ENCODE results near the gene LYPD4. TPM values are rescaled to one million over a fixed set of nuclear protein-coding genes. Genes with fewer than 3 reads are reported as not detected.
"Not testable (repeated sequence)": the region's sequence is repeated elsewhere in the genome, so short reads cannot be mapped to it uniquely, and the experiment has no call there.

The LYPD4 gene
- polyA plus RNA-seq, 1 donor: not detected

GRCh38 chr19:41802770-41803169, 41.7 kb downstream of the LYPD4 start:
- no peak overlapping the region for H3K27ac ChIP-seq (ENCODE audit: low read length)

GRCh38 chr19:41801792-41802211, 42.7 kb downstream of the LYPD4 start:
- Histone ChIP-seq H3K4me3 (ENCODE audit: low read length) (no peak overlapping the region), H3K36me3 (ENCODE audit: control insufficient read depth, insufficient read depth, low read length) (no peaks in the 10 kb centered on the region), H3K4me1 (ENCODE audit: control insufficient read depth, insufficient read depth, low read length) (no peaks in the 10 kb centered on the region), H3K9me3 (ENCODE audit: control insufficient read depth, low read depth, low read length) (no peaks in the 10 kb centered on the region), H3K27ac (ENCODE audit: low read length) (no peak overlapping the region), H3K27me3 (ENCODE audit: control insufficient read depth, insufficient read depth, low read length) (peaks cover 6% of the 10 kb centered on the region)
- 60% methylated on average over 1 of the region's 2 CpGs for WGBS (ENCODE audit: insufficient coverage, low lambda C conversion rate)
- no peak for DNase-seq

More at GRCh38 chr19:41802770-41803169, 41.7 kb downstream of the LYPD4 start:
- H3K4me3 ChIP-seq (ENCODE audit: low read length): no peak overlapping the region
- H3K27me3 ChIP-seq (ENCODE audit: control insufficient read depth, insufficient read depth, low read length): peaks cover 6% of the 10 kb centered on the region
- no peaks in the 10 kb centered on the region for H3K4me1 ChIP-seq (ENCODE audit: control insufficient read depth, insufficient read depth, low read length)
- DNase-seq: no peak
- 63% methylated on average over 1 of the region's 2 CpGs for WGBS (ENCODE audit: insufficient coverage, low lambda C conversion rate)
- H3K9me3 ChIP-seq (ENCODE audit: control insufficient read depth, low read depth, low read length): no peaks in the 10 kb centered on the region
- H3K36me3 ChIP-seq (ENCODE audit: control insufficient read depth, insufficient read depth, low read length): no peaks in the 10 kb centered on the region

GRCh38 chr19:41801031-41801430, 43.5 kb downstream of the LYPD4 start:
- H3K27ac ChIP-seq (ENCODE audit: low read length): no peak overlapping the region
- WGBS (ENCODE audit: insufficient coverage, low lambda C conversion rate): 80% methylated on average over 2 of the region's 4 CpGs
- no peaks in the 10 kb centered on the region for H3K9me3 ChIP-seq (ENCODE audit: control insufficient read depth, low read depth, low read length)
- no peak overlapping the region for H3K4me3 ChIP-seq (ENCODE audit: low read length)
- DNase-seq: no peak
- H3K27me3 ChIP-seq (ENCODE audit: control insufficient read depth, insufficient read depth, low read length): peaks cover 13% of the 10 kb centered on the region
- no peaks in the 10 kb centered on the region for H3K36me3 ChIP-seq (ENCODE audit: control insufficient read depth, insufficient read depth, low read length)
- H3K4me1 ChIP-seq (ENCODE audit: control insufficient read depth, insufficient read depth, low read length): no peaks in the 10 kb centered on the region

- no peak for DNase-seq
- H3K4me1 ChIP-seq (ENCODE audit: control insufficient read depth, insufficient read depth, low read length): no peaks in the 10 kb centered on the region
- WGBS (ENCODE audit: insufficient coverage, low lambda C conversion rate): no CpG with 5 or more reads among the region's 9 CpGs
- no peaks in the 10 kb centered on the region for H3K9me3 ChIP-seq (ENCODE audit: control insufficient read depth, low read depth, low read length)
- no peaks in the 10 kb centered on the region for H3K36me3 ChIP-seq (ENCODE audit: control insufficient read depth, insufficient read depth, low read length)
- H3K4me3 ChIP-seq (ENCODE audit: low read length): no peak overlapping the region
- H3K27ac ChIP-seq (ENCODE audit: low read length): no peak overlapping the region
- H3K27me3 ChIP-seq (ENCODE audit: control insufficient read depth, insufficient read depth, low read length): peaks cover 17% of the 10 kb centered on the region
These were observed 45.0 kb downstream of the LYPD4 start for GRCh38 chr19:41799444-41800000.

- no peaks in the 10 kb centered on the region for H3K4me1 ChIP-seq (ENCODE audit: control insufficient read depth, insufficient read depth, low read length)
- no peaks in the 10 kb centered on the region for H3K36me3 ChIP-seq (ENCODE audit: control insufficient read depth, insufficient read depth, low read length)
- WGBS (ENCODE audit: insufficient coverage, low lambda C conversion rate): no CpG with 5 or more reads among the region's 1 CpG
- H3K27ac ChIP-seq (ENCODE audit: low read length): no peak overlapping the region
- DNase-seq: no peak
- no peak overlapping the region for H3K4me3 ChIP-seq (ENCODE audit: low read length)
- H3K9me3 ChIP-seq (ENCODE audit: control insufficient read depth, low read depth, low read length): no peaks in the 10 kb centered on the region
- H3K27me3 ChIP-seq (ENCODE audit: control insufficient read depth, insufficient read depth, low read length): peaks cover 27% of the 10 kb centered on the region
These were observed 47.6 kb downstream of the LYPD4 start for GRCh38 chr19:41796901-41797300.

- H3K9me3 ChIP-seq (ENCODE audit: control insufficient read depth, low read depth, low read length): no peaks in the 10 kb centered on the region
- H3K27me3 ChIP-seq (ENCODE audit: control insufficient read depth, insufficient read depth, low read length): peaks cover 27% of the 10 kb centered on the region
- DNase-seq: no peak
- no peak within 1 kb of the TSS for H3K4me3 ChIP-seq (ENCODE audit: low read length)
- H3K4me1 ChIP-seq (ENCODE audit: control insufficient read depth, insufficient read depth, low read length): no peaks in the 10 kb centered on the region
- H3K36me3 ChIP-seq (ENCODE audit: control insufficient read depth, insufficient read depth, low read length): no peaks in the 10 kb centered on the region
- no peak within 1 kb of the TSS for H3K27ac ChIP-seq (ENCODE audit: low read length)
These were observed 48.1 kb downstream of the LYPD4 start, which contains the start of gene CEACAM3 for GRCh38 chr19:41796362-41796761. TSS of gene CEACAM3 (plus strand) at chr19:41796587. CDS start at chr19:41796678, 91 bp downstream.

- H3K9me3 ChIP-seq (ENCODE audit: control insufficient read depth, low read depth, low read length): no peaks in the 10 kb centered on the region
- peaks cover 24% of the 10 kb centered on the region for H3K27me3 ChIP-seq (ENCODE audit: control insufficient read depth, insufficient read depth, low read length)
- no CpG with 5 or more reads among the region's 5 CpGs for WGBS (ENCODE audit: insufficient coverage, low lambda C conversion rate)
- no peak overlapping the region for H3K27ac ChIP-seq (ENCODE audit: low read length)
- peak in 1 of 2 donors; percentile 18 for DNase-seq
- no peaks in the 10 kb centered on the region for H3K36me3 ChIP-seq (ENCODE audit: control insufficient read depth, insufficient read depth, low read length)
- H3K4me1 ChIP-seq (ENCODE audit: control insufficient read depth, insufficient read depth, low read length): no peaks in the 10 kb centered on the region
- H3K4me3 ChIP-seq (ENCODE audit: low read length): no peak overlapping the region
These were observed 49.4 kb downstream of the LYPD4 start for GRCh38 chr19:41795031-41795461.

GRCh38 chr19:41793414-41793727, 51.1 kb downstream of the LYPD4 start:
- H3K9me3 ChIP-seq (ENCODE audit: control insufficient read depth, low read depth, low read length): no peaks in the 10 kb centered on the region
- H3K27ac ChIP-seq (ENCODE audit: low read length): no peak overlapping the region
- no peaks in the 10 kb centered on the region for H3K4me1 ChIP-seq (ENCODE audit: control insufficient read depth, insufficient read depth, low read length)
- no CpG with 5 or more reads among the region's 1 CpG for WGBS (ENCODE audit: insufficient coverage, low lambda C conversion rate)
- no peak for DNase-seq
- H3K4me3 ChIP-seq (ENCODE audit: low read length): no peak overlapping the region
- H3K27me3 ChIP-seq (ENCODE audit: control insufficient read depth, insufficient read depth, low read length): peaks cover 24% of the 10 kb centered on the region
- no peaks in the 10 kb centered on the region for H3K36me3 ChIP-seq (ENCODE audit: control insufficient read depth, insufficient read depth, low read length)

GRCh38 chr19:41792513-41793413, 51.7 kb downstream of the LYPD4 start:
- no peak overlapping the region for H3K27ac ChIP-seq (ENCODE audit: low read length)

GRCh38 chr19:41789053-41789452, 55.4 kb downstream of the LYPD4 start:
- H3K4me1 ChIP-seq (ENCODE audit: control insufficient read depth, insufficient read depth, low read length); H3K4me3 ChIP-seq (ENCODE audit: low read length); DNase-seq; H3K27ac ChIP-seq (ENCODE audit: low read length); H3K36me3 ChIP-seq (ENCODE audit: control insufficient read depth, insufficient read depth, low read length); H3K9me3 ChIP-seq (ENCODE audit: control insufficient read depth, low read depth, low read length): not testable (repeated sequence)
- WGBS (ENCODE audit: insufficient coverage, low lambda C conversion rate): no CpG with 5 or more reads among the region's 5 CpGs
- H3K27me3 ChIP-seq (ENCODE audit: control insufficient read depth, insufficient read depth, low read length): peaks cover 15% of the 10 kb centered on the region

More at GRCh38 chr19:41792513-41793413, 51.7 kb downstream of the LYPD4 start:
- Histone ChIP-seq H3K4me3 (ENCODE audit: low read length) (no peak overlapping the region), H3K27me3 (ENCODE audit: control insufficient read depth, insufficient read depth, low read length) (peaks cover 24% of the 10 kb centered on the region), H3K4me1 (ENCODE audit: control insufficient read depth, insufficient read depth, low read length) (no peaks in the 10 kb centered on the region), H3K9me3 (ENCODE audit: control insufficient read depth, low read depth, low read length) (no peaks in the 10 kb centered on the region), H3K36me3 (ENCODE audit: control insufficient read depth, insufficient read depth, low read length) (no peaks in the 10 kb centered on the region)
- WGBS (ENCODE audit: insufficient coverage, low lambda C conversion rate): 8% methylated on average over 2 of the region's 22 CpGs
- peak; percentile 35 for DNase-seq
